ENCODE measurements around the gene SPEG.

Gene SPEG

DNA sequence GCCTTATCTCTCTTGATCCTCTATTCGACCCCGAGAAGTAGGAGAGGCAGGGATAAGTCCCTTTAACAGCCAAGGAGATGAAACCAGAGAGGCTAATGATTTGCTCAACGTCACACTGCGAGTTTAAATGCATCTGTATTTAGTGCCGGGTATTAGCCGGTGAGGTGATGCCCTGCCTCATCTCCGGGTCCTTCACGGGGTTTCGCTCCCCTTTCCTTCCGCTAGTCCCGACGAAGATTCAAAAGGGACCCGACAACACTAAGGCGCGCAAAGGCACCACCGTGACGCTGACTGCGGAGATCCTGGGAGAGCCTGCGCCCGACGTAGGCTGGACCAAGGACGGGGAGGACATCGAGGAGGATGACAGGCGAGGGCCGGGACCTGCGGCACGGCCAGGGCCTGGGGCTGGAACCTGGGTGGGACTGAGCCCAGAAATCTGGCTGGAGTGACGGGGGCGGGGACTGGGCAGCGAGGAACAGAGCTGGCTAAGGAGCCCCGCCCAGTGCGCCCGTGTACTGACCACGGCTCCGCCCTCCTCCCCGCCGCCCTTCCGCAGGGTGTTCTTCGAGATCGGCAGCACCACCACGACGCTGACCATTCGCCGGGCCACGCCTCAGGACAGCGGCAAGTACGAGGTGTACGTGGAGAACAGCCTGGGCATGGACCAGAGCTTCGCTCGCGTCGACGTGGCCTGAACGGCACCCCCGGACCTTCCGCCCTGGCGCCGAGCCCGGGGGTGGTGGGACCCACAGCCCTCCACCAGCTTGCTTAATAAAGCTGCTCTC is 63.0 kb downstream of the SPEG start:
- peak; percentile 85 for DNase-seq (ENCODE audit: low spot score)

DNA sequence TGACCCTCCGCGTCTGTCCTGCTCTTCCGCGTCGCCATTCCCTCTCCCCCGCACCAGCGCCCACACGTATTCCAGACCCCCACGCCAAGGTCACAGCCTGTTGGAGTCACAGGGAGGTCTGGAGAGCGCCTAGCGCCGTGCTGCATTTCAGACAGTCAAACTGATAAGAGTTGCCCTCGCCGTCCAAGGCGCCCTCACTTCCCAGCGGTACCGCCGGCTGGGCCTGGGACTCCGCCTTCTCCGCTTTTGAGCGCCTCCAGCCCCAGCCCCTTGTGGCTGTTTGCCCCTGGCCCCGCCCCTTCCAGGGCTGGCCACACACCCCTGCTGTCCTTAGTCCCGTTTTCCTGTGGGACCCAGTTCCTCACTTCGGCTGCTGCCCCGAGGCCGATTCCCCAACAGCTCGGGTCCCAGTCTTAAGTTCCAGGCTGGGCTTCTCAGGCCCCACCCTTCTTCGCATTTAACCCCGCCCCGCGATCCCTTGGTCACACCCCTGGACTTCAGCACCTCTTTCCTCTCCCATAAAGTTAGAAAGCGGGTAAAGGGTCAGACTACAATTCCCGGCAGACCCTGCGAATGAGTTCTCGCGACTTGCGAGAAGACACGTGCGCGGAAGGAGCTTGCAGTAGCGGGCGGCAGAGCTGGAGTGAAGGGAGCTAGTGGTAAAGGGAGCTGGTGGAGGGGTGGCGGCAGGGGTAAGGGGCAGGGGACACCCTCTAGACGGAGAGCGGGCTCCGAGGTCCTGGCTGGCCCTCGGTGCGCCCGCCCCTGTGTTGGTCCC is 63.8 kb downstream of the SPEG start, which contains the start of gene GMPPA:
Gene GMPPA (plus strand): TSS at position 612 of the 778 bp plus-strand sequence. CDS start 1,085 bp downstream, outside the sequence.
- DNase-seq (ENCODE audit: low spot score) = peak; percentile 100

DNA sequence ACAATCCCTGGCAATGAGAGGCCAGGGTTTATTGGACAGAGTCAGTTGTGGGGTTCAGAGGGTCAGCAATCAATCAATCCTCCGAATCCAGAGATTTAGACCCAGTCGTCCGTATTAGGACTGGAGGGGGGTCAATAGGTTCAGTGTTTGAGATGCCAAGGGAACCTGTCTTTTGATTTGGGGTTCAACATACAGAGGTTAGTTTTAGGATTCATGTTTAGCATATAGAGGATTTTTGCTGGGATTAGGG is 64.3 kb downstream of the SPEG start:
- DNase-seq (ENCODE audit: low spot score) = no peak

DNA sequence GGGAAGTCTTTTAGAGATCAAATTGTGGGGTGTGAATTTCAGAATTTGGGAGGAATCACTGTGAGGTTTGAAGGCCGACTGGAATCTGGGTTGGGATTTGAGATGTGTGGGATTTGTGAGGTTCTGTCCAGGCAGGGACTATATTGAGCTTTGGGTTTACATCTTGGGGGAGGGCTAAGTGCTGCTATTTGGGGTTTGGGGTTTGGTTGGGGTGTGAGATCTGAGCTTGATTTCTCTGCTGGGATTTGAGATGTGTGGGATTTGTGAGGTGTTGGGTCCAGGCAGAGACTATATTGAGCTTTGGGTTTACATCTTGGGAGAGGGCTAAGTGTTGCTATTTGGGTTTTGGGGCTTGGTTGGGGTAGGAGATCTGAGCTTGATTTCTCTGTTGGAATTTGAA is 64.9 kb downstream of the SPEG start:
- DNase-seq (ENCODE audit: low spot score) = no peak

DNA sequence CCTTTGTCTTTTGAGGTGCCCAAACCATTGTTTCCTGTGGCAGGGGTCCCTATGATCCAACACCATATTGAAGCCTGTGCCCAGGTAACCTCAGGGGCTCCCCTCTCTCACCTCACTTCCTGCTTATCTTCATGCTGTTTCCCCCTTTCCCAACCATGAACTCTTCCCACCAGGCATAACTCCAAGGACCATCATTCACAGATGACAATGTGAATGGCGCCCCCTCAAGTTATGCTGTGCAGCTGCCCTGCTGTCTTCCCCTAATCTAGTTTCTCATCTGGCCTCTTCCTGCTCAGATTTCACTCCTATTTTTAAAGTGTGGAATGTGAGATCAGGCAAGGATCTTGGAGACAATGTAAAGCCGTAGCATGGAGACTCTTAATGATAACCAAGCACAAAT is 65.5 kb downstream of the SPEG start:
- DNase-seq (ENCODE audit: low spot score) = no peak

DNA sequence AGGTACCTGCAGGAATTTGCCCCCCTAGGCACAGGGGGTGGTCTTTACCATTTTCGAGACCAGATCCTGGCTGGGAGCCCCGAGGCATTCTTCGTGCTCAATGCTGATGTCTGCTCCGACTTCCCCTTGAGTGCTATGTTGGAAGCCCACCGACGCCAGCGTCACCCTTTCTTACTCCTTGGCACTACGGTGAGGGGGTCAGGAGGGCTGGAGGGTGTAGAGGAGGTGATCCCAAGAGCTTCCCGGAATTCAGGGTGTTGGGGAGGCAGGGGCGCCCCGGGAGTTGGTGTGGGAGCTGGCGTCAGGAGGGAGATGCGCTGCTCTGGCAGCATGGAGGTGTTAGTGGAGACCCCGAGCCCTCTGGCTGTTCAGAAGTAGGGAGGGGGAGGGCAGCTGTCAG is 67.2 kb downstream of the SPEG start:
- no peak for DNase-seq (ENCODE audit: low spot score)

DNA sequence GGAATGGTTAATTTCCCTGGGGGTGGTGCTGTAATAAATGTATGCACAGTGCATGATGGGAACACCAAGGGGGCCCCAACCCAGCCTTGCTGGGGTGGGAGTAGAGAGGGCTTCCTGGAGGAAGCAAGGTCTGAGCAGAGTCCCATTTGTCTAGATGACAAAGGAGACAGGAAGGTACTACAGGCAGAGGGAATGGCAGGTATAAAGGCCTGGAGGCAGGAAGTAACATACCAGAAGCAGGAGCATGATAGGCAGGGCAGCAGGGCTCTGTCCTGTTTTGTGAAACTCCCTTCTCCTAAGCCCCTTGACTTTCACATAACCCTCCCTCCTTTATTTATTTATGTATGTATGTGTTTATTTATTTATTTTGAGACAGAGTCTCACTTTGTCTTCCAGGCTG is 68.0 kb downstream of the SPEG start:
- DNase-seq (ENCODE audit: low spot score) = no peak

DNA sequence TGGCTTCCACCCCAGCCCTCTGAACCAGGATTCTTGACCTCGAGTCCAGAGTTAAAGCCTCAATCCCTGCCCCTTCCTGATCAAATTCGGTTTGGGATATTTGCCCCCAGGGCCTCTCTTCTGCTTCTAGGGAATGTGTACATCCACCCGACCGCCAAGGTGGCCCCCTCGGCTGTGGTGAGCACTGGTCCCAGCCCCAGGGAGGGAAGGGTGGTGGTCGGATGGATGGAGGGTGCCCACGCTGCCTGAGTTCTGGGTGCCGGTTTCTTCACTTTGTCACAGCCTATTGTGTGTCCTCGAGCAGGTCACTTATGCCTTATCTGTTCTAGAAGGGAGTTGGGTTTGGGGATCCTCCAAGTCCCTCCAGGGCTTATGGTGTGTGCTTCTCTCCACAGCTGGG is 70.9 kb downstream of the SPEG start:
- no peak for DNase-seq (ENCODE audit: low spot score)

DNA sequence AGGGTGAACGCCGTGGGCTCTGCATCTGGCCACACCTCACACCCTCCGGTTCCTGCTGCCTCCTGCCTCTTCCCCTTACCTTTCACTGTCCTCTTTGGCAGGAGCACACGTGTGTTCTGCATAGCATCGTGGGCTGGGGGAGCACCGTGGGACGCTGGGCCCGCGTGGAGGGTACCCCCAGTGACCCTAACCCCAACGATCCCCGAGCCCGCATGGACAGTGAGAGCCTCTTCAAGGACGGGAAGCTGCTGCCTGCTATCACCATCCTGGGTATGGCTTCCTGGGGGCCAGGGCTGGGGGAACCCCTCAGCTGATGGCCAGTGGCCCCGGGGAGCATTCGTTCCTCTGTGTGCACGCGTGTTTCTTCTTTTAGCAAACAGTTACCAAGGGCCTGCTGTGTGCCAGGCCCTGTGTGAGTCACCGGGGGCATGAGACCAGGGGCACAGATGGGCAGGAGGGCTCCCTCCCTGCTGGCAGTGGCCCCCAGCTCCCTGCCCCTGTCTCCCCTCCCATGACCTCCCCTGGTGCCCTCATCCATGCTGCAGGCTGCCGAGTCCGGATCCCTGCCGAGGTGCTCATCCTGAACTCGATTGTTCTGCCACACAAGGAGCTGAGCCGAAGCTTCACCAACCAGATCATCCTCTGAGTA is 71.6 kb downstream of the SPEG start:
- DNase-seq (ENCODE audit: low spot score) = no peak

DNA sequence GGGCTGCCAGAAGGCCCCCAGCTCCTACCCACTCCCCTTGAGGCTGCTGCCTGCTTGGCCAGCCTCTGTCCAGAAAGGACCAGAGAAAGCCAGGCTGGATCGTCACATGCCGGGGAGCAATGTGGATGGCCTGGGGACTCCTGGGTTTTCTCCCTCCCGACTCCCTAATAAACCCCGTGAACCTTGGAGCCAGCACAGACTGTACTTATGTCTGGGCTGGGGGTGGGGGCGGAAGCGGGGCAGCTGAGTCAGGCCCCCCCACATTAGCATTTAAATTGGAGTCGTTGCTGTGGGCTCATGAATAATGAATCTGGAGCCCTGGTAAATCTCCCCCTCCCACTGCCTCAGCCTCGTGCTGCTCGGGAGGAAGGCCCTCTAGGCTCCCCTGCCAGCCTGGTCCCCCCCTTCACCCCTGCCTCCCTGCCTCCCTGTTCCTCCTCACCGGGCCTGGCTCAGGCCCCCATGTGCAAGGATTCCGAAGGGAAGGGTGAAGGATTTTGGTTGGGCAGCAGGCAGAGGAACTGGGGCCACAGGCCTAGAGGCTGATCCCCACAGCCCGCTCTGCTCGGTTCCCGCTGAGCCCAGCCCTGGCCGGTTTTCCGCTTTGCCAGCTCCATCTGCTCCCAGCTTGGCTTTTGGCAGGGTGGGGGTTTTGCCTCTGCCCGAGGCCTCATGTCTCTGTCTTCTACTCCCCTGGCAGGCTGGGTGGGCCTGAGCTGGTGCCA is 72.3 kb downstream of the SPEG start:
- DNase-seq (ENCODE audit: low spot score) = no peak

DNA sequence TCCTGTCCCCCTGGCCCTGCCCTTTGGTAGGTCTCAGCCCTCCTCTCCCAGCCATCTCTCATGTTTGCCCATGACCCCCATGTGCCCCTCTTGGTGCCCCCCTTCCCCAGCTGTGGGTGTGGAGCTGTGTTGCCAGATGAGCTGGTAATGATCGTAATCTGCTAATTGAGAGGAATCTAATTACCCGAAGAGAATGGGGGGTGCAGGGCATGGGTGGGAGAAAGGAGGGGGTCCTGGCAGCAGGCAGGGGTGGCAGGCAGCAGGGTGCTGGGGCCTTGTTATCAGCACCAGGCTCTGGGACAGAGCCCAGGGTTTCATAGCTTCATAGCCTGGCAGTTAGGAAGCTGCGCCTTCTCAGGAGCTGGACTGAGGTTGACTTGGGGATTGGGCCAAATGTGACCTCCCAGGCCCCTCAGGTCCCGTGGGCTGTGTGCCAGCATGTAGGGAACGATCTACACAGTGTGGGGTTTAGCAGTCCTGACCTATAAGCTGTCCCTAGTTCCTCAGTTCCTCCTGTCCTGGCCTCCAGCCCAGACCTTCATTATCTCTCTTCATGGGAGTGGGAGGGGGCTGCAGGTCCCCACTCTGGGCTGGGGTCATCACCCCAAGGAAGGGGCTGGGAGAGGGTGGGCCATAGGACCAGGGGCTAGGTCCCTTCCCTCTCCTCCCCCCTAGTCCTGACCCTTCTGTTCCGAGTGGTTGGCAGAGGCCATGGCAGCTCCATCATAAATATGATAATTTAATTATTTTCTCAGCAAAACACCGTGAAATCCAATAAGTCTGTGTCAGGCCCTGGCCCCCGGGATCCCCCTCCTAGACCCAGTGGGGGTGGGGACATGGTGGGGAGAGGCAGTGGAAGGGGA is 73.2 kb downstream of the SPEG start:
- DNase-seq (ENCODE audit: low spot score) = no peak

DNA sequence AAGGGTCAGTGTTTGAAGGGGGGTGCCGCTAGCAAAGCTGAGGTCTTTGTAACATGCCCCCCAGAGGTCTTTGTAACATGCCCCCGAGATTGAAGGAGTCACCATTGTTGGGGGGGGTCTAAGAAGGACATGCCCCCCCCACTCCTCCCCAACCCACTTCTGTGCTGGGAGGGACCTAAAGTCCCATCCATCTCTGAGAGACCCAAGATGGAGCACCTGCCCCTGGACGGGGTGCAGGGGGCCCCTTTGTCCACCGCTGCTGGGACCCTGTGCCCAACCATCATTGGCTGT is 73.7 kb downstream of the SPEG start:
- no peak for DNase-seq (ENCODE audit: low spot score)

DNA sequence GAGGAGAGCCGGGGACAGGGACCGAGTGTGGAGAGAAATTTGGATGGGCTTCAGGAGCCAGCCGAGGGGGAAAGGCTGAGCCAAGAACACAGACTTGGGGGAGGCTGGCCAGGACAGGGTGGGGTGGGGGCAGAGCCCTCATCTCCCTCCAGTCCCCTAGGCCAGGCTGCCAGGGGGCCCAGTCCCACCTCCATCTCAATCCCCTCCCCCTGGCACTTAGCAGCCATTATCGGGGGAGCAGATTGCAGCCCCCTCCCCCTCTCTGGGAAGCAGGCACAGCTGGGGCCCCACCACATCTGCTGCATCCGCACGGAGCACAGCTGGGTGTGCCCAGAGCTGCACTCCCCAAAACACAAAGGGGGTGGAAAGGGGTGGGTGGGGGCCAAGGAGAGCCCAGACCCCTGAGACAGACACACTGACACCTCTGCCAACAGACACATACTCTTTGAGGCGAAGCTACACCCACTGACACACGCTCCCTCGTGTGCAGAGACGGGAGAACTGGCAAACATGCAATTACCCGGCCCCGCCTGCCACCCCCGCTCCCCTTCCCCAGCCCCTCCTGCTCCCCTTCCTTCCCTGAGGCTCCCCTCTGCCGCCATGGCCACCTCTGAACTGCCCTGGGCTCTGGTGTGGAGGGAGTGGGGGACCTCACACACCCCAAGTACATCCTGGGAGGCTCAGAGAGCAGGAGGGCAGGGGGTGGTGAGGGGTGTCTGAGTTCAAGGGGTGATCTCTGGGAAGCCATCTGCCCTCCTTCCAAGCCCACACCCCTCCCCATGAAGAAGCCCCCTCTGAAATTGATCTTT is 74.5 kb downstream of the SPEG start:
- no peak for DNase-seq (ENCODE audit: low spot score)

DNA sequence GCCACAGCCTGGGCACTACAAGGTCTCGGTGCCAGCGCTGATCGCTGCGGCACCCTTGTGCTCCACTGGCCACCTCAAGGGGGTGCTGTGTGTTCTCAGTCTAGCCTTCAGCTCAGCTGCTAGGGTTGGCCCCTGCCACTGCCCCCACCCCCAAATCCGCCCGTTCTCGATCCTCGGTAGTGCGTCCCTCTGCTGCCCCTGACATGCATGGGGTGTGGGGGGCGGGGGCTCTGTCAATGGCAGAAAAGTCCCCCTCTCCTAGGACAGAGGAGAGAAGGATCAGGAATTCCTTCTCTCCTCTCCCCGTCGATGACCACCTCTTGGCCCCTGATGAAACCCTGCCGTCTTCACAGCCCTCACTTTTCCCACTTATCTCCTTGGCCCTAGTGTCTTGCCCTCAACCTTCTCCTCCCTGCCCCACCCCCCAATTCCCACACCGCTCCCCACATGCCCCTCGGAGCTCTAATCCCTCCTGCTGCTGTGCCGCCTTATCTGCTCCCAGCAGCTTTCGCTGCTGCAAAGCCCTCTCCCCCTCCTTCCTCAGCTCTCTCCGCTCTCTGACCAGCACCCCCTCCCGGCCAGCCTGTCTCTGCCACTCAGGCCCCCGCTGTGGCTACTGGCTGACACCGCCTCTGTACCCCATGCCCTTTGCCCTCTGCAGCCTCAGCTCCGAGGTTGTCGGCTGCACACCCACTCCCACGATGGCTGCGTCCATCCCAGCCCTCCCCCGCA is 75.3 kb downstream of the SPEG start:
- no peak for DNase-seq (ENCODE audit: low spot score)

DNA sequence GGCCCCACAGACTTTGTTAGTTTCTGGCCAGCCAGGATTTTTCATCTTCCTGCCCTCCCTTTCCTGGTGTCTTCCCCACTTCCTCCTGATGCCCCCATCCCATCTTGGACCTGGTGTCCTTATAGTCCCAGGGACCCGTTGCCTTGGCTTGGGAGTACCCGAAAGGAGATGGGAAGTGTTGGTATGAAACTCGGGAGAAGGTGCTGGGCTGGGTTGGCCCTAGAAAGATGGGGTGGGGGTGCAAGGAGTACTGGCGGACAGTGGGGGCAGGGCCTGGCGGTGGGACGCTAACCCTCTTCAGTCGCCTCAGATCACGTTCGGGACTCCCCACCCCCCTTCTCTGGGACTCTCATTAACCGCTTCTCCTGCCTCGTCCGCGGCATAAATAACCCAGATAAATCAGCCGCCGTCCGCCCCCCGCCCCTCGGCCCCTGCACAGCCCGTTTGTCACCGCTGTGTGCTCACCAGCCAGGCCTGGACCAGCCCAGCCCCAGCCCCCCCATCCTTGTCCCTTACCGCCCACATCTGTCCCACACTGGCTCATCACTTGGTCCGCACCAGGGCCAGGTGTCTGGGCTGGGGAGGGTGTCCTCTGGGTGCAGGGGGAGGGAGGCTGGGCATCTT is 76.0 kb downstream of the SPEG start:
- no peak for DNase-seq (ENCODE audit: low spot score)

DNA sequence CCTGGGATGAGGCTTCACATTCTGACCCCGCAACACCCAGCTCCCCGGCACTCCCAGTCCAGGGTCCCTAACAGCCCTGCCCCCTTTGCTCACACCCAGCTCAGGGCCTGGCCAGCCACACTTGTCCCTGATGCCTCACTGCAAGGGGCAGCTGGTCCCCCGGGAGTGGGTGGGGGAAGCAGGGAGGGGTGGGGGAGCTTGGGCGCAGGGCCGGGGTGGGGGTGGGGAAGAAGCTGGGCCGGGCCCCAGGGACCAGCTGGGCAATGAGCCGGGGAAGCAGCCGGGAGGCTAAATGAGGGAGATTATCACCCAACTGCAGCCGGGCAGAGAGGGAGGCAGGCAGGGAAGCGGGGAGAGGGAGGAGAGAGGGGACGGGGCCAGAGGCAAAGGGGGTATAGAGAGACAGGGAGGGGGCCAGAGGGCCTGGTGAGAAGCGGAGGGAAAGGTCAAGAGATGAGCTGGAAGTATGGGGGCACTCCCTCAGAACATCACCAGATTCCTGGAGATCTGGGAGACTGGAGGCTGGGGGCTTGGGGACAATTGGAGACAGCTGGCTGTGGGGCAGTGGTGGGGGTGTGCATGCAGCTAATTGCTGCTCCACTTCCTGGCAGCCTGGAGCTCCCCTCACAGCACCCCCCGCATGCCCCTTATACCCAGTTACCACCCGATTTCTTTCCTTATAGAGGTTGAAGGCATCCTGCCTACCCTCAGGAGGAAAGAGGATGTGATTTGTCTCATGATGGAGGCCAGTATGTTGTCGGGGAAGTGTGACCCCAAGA is 77.1 kb downstream of the SPEG start:
- no peak for DNase-seq (ENCODE audit: low spot score)

DNA sequence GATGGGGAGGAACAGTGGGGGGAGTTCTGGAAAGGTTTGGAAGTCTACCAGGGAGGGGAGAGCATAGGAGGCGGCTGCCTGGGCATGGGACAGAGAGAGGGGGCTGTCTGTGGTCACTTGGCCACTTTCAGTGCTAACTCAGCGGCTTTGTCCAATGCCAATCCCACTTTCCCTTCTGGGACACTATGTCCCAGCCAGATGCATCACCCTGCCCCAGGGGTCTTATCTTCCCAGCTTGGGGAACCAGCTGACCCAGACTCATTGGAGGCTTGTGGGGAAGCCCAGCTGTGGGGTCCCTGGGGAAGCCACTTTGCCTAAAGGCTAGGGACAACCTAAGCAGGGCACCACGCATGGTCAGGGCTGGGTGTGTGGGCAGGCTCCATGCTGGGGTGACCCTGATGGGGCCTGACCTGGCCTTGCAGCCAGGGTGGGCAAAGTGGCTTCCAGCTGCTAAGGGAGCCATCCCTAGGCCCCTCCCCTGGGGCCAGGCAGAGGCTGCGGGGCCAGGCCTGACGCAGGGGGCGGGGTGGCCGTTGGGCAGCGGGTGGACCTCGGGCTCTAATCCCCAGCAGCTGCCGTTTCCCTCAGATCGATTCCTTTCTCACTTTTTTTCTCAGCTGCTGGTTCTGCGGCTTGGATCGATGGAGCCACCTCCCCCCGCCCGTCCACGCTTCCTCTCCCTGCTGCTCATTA is 78.0 kb downstream of the SPEG start:
- DNase-seq (ENCODE audit: low spot score) = no peak

DNA sequence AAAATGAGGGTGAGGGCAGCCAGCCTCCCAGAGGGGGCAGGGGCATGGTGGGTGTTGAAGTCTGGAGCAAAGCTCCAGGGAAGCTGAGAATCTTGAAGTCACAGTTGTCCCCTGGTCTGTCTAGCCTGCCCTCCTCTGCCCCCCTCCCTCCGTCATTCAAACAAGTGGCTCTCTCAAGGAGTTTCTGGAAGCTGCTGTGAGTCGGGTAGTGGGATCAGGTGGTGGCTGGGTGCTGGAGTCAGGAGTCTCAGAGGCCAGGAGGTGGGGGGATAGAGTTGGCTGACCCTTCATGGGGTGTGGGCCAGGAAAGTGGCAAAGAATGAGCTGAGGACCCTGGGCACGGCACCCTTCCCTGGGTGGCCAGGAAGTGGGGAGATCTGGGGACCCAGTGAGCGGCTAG is 79.1 kb downstream of the SPEG start:
- no peak for DNase-seq (ENCODE audit: low spot score)
